Adrenal gland (tissue), 5 donors: ENCODE results near the gene KCNMA1.

Experiments
- CTCF ChIP-seq, 6 experiments: fragments of 450-650 bp in 4 of 6; fragments of 200-600 bp in 2 of 6; sonication (generic) in 1 of 6; IDR thresholded peaks; 1 replicate in 5 of 6; 2 replicates in 1 of 6; pipeline versions ENCODE4 v1.5.1 to v1.8.0; 2016 to 2021; ENCODE audit warnings: antibody characterized with exemption in 6 of 6, mild to moderate bottlenecking in 2 of 6, moderate library complexity in 1 of 6
- POLR2A ChIP-seq, 2 donors: fragments of 450-650 bp; IDR thresholded peaks; one replicate each; pipeline ENCODE4 v1.6.1; 2017; ENCODE audit warnings: antibody characterized with exemption in 2 of 2, mild to moderate bottlenecking in 2 of 2, moderate library complexity in 1 of 2
- donor health status: DM: no; HTN: no; CAD: no.

GRCh38 chr10:77082601-77083252, 554.9 kb downstream of the KCNMA1 start:
- TF ChIP-seq POLR2A (IDR thresholded peaks at IDR 0.05) (no peak), CTCF (IDR thresholded peaks at IDR 0.05) (no peak)
